Pancreas (tissue), 10 donors: ENCODE measurements around the gene EVX1. TPM values are rescaled to one million over a fixed set of nuclear protein-coding genes. Genes with fewer than 3 reads are reported as not detected.

Experiments used
- ATAC-seq, 4 donors: fragments of 200-7000 bp; cut with Tn5 transposase; one replicate each; pipeline versions ENCODE4 v1.8.0 to v1.9.1; 2020; ENCODE audit warnings: mild to moderate bottlenecking in 4 of 4, moderate library complexity in 4 of 4
- DNase-seq, 6 donors: peaks; one replicate each; pipeline ENCODE4 v3.0.0-alpha.2; 2020
- FAIRE-seq: peaks from 2 replicates; lab custom pipeline; 2012; peaks lifted over from hg19 to GRCh38; lab: Jason Lieb, UNC
- H3K27ac ChIP-seq, 4 donors: fragments of 200-600 bp; sonication (generic); 1 replicate in 3 of 4; 2 replicates in 1 of 4; pipeline versions ENCODE4 v1.5.0 to v1.8.0; 2020
- H3K27me3 ChIP-seq, 4 donors: fragments of 200-600 bp; one replicate each; pipeline ENCODE4 v1.8.0; 2021
- H3K36me3 ChIP-seq, 3 donors: fragments of 200-600 bp; sonication (generic) in 1 of 3; one replicate each; pipeline versions ENCODE4 v1.5.0 to v1.8.0; 2020 to 2021
- H3K4me1 ChIP-seq, 3 donors: fragments of 200-600 bp; one replicate each; pipeline ENCODE4 v1.8.0; 2021
- H3K4me3 ChIP-seq, 4 donors: fragments of 200-600 bp; sonication (generic) in 2 of 4; one replicate each; pipeline versions ENCODE4 v1.5.0 to v1.8.0; 2020 to 2021
- H3K9me3 ChIP-seq, 4 donors: fragments of 200-600 bp; one replicate each; pipeline ENCODE4 v1.8.0; 2021
- WGBS, 2 donors: extraction: QIAGEN DNeasy Blood & Tissue Kit; methylation state at CpG; one replicate each; pipeline ENCODE4 v1.1.7; 2013; 5-methylcytosine and 5-hydroxymethylcytosine counted together
- intact Hi-C, 3 donors: fragments of 100-400 bp; cut with DNase I; formaldehyde crosslinking; loops; one replicate each; pipeline versions ENCODE4 v1.11.1 to v1.14.2; 2022
- polyA plus RNA-seq, 2 donors: library from polyadenylated mRNA; stranded (reverse); fragments of 200-250 nt; gene quantifications; one replicate each; pipeline ENCODE4 v1.2.3, GENCODE V29; 2013
- total RNA-seq, 6 donors: library from RNA; stranded (reverse); fragmentation: NEBNext Ultra II Directional in 4 of 6; extraction: Animal tissue kit (Norgen Biotek cat#: 25700) in 4 of 6; gene quantifications; one replicate each; pipeline versions ENCODE4 v1.2.1 to v1.2.4, GENCODE V29; 2021 to 2023
- TF ChIP-seq, protein P1 (sequence below), 4 donors: fragments of 200-600 bp; sonication (generic) in 3 of 4; IDR thresholded peaks; one replicate each; pipeline versions ENCODE4 v1.5.0 to v1.8.0; 2021; ENCODE audit warnings: antibody characterized with exemption in 4 of 4
- donor health status: healthy with polysubstance abuse.
- donor health status: DM: no; HTN: no; CAD: no; lungs with moderate emphysema.
- donor health status: DM: no; HTN: no; CAD: no.
- donor health status: control.
- donor health status: control.
- donor health status: Bipolar disorder and iron deficiency.
- donor health status: DM: yes; HTN: yes; CAD: no.
- donor health status: DM: no; HTN: no; CAD: no.
- donor health status: DM: no; HTN: no; CAD: no.
- donor health status: DM: yes; HTN: yes; CAD: no.

The EVX1 gene
- total and polyA plus RNA-seq, 8 donors = 0.05 TPM; not detected in 7

- H3K4me1 ChIP-seq = peaks cover 0 to 4% (median 0%) of the 10 kb centered on the region in 3 donors
- H3K9me3 ChIP-seq = no peaks in the 10 kb centered on the region
- intact Hi-C loops = no loop called here
- H3K36me3 ChIP-seq = no peaks in the 10 kb centered on the region
- no peak overlapping the region for H3K27ac ChIP-seq
- FAIRE-seq (no peak), ATAC-seq (no peak), DNase-seq (no peak)
- TF ChIP-seq, protein P1, sequence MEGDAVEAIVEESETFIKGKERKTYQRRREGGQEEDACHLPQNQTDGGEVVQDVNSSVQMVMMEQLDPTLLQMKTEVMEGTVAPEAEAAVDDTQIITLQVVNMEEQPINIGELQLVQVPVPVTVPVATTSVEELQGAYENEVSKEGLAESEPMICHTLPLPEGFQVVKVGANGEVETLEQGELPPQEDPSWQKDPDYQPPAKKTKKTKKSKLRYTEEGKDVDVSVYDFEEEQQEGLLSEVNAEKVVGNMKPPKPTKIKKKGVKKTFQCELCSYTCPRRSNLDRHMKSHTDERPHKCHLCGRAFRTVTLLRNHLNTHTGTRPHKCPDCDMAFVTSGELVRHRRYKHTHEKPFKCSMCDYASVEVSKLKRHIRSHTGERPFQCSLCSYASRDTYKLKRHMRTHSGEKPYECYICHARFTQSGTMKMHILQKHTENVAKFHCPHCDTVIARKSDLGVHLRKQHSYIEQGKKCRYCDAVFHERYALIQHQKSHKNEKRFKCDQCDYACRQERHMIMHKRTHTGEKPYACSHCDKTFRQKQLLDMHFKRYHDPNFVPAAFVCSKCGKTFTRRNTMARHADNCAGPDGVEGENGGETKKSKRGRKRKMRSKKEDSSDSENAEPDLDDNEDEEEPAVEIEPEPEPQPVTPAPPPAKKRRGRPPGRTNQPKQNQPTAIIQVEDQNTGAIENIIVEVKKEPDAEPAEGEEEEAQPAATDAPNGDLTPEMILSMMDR (IDR thresholded peaks at IDR 0.05) = no peak
- no peak overlapping the region for H3K4me3 ChIP-seq
- peaks cover 0 to 43% (median 15%) of the 10 kb centered on the region in 4 donors for H3K27me3 ChIP-seq
- 61 to 65% methylated on average over 15 of the region's 15 CpGs for WGBS, 2 donors
Measured at GRCh38 chr7:27238979-27239386, 3.6 kb upstream of the EVX1 start.

DNA sequence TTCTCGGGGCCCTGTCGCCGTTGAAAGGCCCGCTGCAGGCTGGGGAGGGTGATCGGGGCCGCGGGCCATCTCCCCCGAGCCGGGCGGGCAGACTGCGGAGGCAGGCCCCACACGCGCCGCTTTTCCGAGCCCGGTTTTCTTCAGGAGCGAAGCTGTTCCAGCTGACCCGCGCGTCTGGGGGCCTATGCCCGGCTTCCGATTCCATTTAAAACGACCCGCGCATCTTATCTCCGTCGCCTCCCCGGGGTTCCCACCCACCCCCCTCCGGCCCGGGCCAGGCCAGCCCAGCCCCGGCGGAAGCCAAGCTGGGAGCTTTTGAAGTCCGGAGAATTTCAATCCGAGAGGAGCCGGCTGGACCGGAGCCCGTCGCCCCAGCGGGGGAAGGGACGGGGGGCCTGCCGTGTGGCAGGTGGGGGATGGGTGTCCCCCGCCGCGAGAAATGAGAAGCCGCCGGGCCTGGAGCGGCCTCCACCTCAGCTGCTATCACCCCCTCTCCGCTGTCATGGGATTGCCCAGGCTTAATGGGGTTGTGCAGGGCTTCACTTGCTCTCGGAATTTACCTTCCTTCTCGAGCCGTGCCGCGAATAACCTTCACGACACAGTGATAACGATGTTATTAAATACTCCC lies 3.1 kb upstream of the EVX1 start:
- 9 to 10% methylated on average over 52 to 55 of the region's 55 CpGs for whole genome bisulfite sequencing, 2 donors
- ATAC-seq = peak in 1 of 4 donors; percentile 20
- intact Hi-C loops = no loop called here
- H3K27me3 ChIP-seq = peaks cover 0 to 48% (median 15%) of the 10 kb centered on the region in 4 donors
- H3K4me3 ChIP-seq = no peak overlapping the region
- no peak for FAIRE-seq
- peak in 1 of 6 donors; percentile 63 for DNase-seq
- H3K4me1 ChIP-seq = peaks cover 0 to 4% (median 0%) of the 10 kb centered on the region in 3 donors
- H3K9me3 ChIP-seq = no peaks in the 10 kb centered on the region
- H3K27ac ChIP-seq = no peak overlapping the region
- TF ChIP-seq, protein P1 (IDR thresholded peaks at IDR 0.05) = no peak
- no peaks in the 10 kb centered on the region for H3K36me3 ChIP-seq

DNA sequence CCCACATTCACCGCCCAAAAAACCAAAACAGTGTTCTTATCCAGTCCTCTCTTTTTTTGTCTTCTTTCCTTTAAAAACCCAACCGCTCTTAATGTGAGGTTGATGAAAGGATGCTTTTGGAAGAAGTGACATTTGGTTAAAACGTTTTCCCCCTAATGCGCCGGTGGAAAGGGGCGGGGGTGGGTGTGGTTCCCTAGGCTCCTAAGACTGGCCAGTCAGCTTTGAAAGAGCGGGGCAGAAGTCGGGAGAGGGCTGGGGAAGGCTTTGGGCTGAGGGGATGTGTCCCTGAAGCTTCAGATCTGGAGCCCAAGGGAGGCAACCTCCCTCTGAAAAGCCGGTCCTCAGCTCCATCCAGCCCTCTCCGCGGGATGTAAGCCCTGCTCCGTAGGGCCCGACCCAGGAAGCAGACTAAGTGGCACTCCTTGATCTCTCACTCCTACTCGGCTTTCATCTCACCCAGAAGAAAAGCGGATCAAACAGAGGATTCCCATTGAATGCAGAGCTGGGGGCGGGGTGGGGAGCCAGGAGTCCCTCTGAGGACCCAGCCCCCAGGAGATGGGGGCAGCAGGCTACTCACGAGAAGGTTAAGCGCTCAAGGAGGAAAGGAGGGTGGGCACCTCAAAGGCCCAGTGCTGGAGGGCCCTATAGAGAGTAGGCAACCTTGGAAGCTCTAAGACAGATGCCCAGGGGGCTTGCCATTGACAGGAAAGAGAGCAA lies 2.4 kb upstream of the EVX1 start:
- DNase-seq (no peak), FAIRE-seq (no peak), ATAC-seq (no peak)
- H3K4me1 ChIP-seq = peaks cover 0 to 7% (median 0%) of the 10 kb centered on the region in 3 donors
- WGBS, 2 donors = 6 to 9% methylated on average over 18 of the region's 18 CpGs
- peaks cover 0 to 55% (median 16%) of the 10 kb centered on the region in 4 donors for H3K27me3 ChIP-seq
- H3K27ac ChIP-seq = no peak overlapping the region
- no peaks in the 10 kb centered on the region for H3K9me3 ChIP-seq
- intact Hi-C loops = no loop called here
- no peak overlapping the region for H3K4me3 ChIP-seq
- TF ChIP-seq, protein P1 (IDR thresholded peaks at IDR 0.05) = no peak
- H3K36me3 ChIP-seq = no peaks in the 10 kb centered on the region

DNA sequence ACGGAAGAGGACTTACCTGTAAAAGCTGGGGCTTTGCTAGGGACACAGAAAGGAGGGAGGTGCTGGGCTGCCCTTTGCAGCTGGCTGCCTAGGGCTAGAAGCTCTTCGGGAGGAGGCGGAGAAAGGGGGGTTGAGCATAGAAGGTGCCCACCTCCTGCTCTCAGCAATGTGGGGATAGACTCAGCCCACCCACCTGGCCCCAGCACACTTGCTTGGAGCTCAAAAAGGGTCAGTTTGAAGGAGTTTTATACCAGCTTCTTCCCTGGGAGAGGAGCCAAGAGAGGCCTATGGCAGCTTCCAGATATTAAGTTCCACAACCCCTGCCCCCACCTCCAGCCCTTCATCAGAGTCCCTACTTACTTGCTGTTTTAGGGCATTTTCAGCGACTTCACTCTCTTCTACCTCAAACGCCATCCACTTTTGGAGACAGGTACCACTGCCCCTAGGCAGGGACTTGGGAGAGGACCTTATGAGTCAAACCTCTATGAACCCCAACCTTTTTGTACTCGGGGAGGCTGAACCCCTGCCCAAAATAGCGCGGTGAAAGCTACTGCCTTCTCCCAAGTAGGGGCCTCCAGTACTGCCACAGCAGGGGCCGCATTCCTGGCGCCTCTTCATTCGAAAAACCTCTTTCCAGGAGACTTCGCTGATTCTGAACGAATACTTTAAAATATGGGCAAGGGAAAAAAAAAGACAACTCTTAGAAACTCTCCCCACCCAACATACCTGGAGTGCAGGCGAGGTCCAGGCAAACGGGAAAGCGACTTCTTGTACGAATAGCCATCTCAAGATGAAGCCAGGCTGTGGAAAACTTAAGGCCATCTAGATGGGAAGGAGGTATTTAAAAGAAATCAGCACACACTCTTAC lies 1.2 kb upstream of the EVX1 start:
- no peak overlapping the region for H3K4me3 ChIP-seq
- no peak overlapping the region for H3K27ac ChIP-seq
- peaks cover 0 to 64% (median 23%) of the 10 kb centered on the region in 4 donors for H3K27me3 ChIP-seq
- FAIRE-seq = no peak
- DNase-seq = no peak
- no peaks in the 10 kb centered on the region for H3K9me3 ChIP-seq
- H3K36me3 ChIP-seq = no peaks in the 10 kb centered on the region
- 26 to 30% methylated on average over 17 of the region's 17 CpGs for WGBS, 2 donors
- intact Hi-C loops = no loop called here
- peaks cover 0 to 16% (median 8%) of the 10 kb centered on the region in 3 donors for H3K4me1 ChIP-seq
- ATAC-seq = no peak
- TF ChIP-seq, protein P1 (IDR thresholded peaks at IDR 0.05) = no peak
